ENCODE data around the gene ZFAND4. TPM values are rescaled to one million over a fixed set of nuclear protein-coding genes. Genes with fewer than 3 reads are reported as not detected.

The ZFAND4 gene
- total and polyA plus RNA-seq, 4 donors, result 3.2 to 15.7 (median 8.0) TPM

DNA sequence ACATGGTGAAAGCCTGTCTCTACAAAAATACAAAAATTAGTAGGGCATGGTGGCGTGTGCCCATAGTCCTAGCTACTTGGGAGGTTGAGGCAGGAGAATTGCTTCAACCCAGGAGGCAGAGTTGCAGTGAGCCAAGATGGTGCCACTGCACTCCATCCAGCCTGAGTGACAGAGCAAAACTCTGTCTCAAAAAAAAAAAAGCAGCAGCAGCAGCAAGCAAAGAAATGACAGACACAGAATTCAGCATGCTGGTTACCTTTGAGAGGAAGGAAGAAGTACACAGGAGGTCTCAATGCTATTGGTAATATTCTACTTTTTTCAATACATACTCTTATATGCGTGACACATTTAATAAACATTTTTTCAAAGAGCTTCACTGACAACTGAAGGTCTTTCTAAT lies 81.3 kb downstream of the ZFAND4 start:
- H3K36me3 ChIP-seq (ENCODE audit: control insufficient read depth in 4 of 4, insufficient read depth in 3 of 4, low read depth in 1 of 4, low read length in 3 of 4), result peaks cover 0 to 2% (median 0%) of the 10 kb centered on the region in 4 donors
- no peak overlapping the region for H3K27ac ChIP-seq (ENCODE audit: low read depth in 1 of 2, low read length in 2 of 2)
- DNase-seq (ENCODE audit: low spot score), result no peak
- H3K4me1 ChIP-seq (ENCODE audit: control insufficient read depth in 4 of 4, insufficient read depth in 4 of 4, low read length in 3 of 4), result peaks cover 2 to 29% (median 15%) of the 10 kb centered on the region in 4 donors
- no peak overlapping the region for H3K4me3 ChIP-seq (ENCODE audit: low read depth in 1 of 3, low read length in 3 of 3)
- WGBS, result 94% methylated on average over 2 of the region's 2 CpGs
- TF ChIP-seq ZBTB33 (IDR thresholded peaks at IDR 0.05), result no peak
- TF ChIP-seq HNF4G (IDR thresholded peaks at IDR 0.05), result no peak
- TF ChIP-seq, protein P1, sequence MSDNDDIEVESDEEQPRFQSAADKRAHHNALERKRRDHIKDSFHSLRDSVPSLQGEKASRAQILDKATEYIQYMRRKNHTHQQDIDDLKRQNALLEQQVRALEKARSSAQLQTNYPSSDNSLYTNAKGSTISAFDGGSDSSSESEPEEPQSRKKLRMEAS (IDR thresholded peaks at IDR 0.05), result no peak
- TF ChIP-seq, protein P2, sequence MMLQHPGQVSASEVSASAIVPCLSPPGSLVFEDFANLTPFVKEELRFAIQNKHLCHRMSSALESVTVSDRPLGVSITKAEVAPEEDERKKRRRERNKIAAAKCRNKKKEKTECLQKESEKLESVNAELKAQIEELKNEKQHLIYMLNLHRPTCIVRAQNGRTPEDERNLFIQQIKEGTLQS (IDR thresholded peaks at IDR 0.05), result no peak
- TF ChIP-seq TAF1 (conservative IDR thresholded peaks at IDR 0.05), result no peak
- TF ChIP-seq GABPA (IDR thresholded peaks at IDR 0.05 in 1 of 2, conservative IDR thresholded peaks at IDR 0.05 in 1 of 2), result no peak
- TF ChIP-seq CTCF (IDR thresholded peaks at IDR 0.05; ENCODE audit: low read depth, low read length, missing input control), result no peak
- no peak for TF ChIP-seq JUND (IDR thresholded peaks at IDR 0.05)
- no peak for TF ChIP-seq FOXA1 (IDR thresholded peaks at IDR 0.05)
- no peak for TF ChIP-seq HNF4A (conservative IDR thresholded peaks at IDR 0.05)
- TF ChIP-seq RXRA (IDR thresholded peaks at IDR 0.05), result no peak
- TF ChIP-seq SP1 (IDR thresholded peaks at IDR 0.05), result no peak
- TF ChIP-seq EGR1 (IDR thresholded peaks at IDR 0.05; ENCODE audit: low read depth in 2 of 2), result no peak
- TF ChIP-seq RAD21 (IDR thresholded peaks at IDR 0.05), result no peak
- TF ChIP-seq NR2F2 (IDR thresholded peaks at IDR 0.05), result no peak
- no peak for TF ChIP-seq YY1 (IDR thresholded peaks at IDR 0.05)
- no peak for TF ChIP-seq FOXA2 (IDR thresholded peaks at IDR 0.05)
- no peak for TF ChIP-seq REST (IDR thresholded peaks at IDR 0.05)
- no peak overlapping the region for H3K9ac ChIP-seq (ENCODE audit: low read depth in 1 of 2, low read length in 2 of 2)
- H3K9me3 ChIP-seq (ENCODE audit: control insufficient read depth in 4 of 4, low read length in 3 of 4), result peaks cover 0 to under 1% (median 0%) of the 10 kb centered on the region in 4 donors
- H3K27me3 ChIP-seq (ENCODE audit: control insufficient read depth in 4 of 4, insufficient read depth in 4 of 4, low read length in 3 of 4), result no peaks in the 10 kb centered on the region

All from liver (tissue), 9 donors.